ENCODE results near the gene IL27RA.
"Not testable (repeated sequence)": the region's sequence is repeated elsewhere in the genome, so short reads cannot be mapped to it uniquely, and the experiment has no call there.

Gene IL27RA

GRCh38 chr19:14012378-14012915 lies 19.1 kb upstream of the IL27RA start:
- WGBS, 2 experiments: 87 to 94% methylated on average over 2 of the region's 2 CpGs
- H3K9me3 ChIP-seq (ENCODE audit: control insufficient read depth, low read length): no peaks in the 10 kb centered on the region
- H3K27me3 ChIP-seq (ENCODE audit: control insufficient read depth, insufficient read depth, low read length, poor library complexity, severe bottlenecking): no peaks in the 10 kb centered on the region
- no peak overlapping the region for H3K4me3 ChIP-seq (ENCODE audit: insufficient read depth, low read depth, low read length)
- H3K4me1 ChIP-seq (ENCODE audit: control insufficient read depth, insufficient read depth, low read length): no peaks in the 10 kb centered on the region
- H3K36me3 ChIP-seq (ENCODE audit: control insufficient read depth, insufficient read depth, low read length): no peaks in the 10 kb centered on the region
- no peak overlapping the region for H3K27ac ChIP-seq (ENCODE audit: insufficient read depth, low read depth, low read length, poor library complexity, severe bottlenecking)

DNA sequence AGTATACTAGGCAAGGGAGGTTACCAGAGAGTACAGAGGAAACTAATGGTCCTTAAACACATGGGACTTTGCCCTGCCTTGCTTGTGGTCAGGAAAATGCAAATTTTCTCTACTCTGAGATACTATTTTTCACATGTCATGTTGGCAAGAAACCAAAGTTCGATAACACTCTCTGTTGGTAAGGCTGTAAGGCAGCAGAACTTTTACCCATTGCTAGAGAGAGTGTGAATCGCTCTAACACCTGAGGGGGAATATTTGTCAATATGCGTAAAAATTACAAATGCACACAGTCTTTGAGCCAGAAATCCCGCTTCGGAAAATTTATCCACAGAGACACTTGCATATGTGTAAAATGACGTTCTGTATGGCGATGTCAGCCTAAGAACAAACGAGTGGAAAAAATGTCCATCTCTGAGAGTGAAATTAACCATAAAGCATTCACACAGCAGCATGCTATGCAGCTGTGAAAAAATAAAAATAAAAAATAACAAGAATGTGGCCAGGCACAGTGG lies 16.0 kb upstream of the IL27RA start:
- no peak overlapping the region for H3K4me3 ChIP-seq (ENCODE audit: insufficient read depth, low read depth, low read length)
- no peaks in the 10 kb centered on the region for H3K4me1 ChIP-seq (ENCODE audit: control insufficient read depth, insufficient read depth, low read length)
- no peaks in the 10 kb centered on the region for H3K27me3 ChIP-seq (ENCODE audit: control insufficient read depth, insufficient read depth, low read length, poor library complexity, severe bottlenecking)
- WGBS, 2 experiments: 96 to 97% methylated on average over 8 of the region's 8 CpGs
- H3K36me3 ChIP-seq (ENCODE audit: control insufficient read depth, insufficient read depth, low read length): no peaks in the 10 kb centered on the region
- no peak overlapping the region for H3K27ac ChIP-seq (ENCODE audit: insufficient read depth, low read depth, low read length, poor library complexity, severe bottlenecking)
- H3K9me3 ChIP-seq (ENCODE audit: control insufficient read depth, low read length): no peaks in the 10 kb centered on the region

- no peaks in the 10 kb centered on the region for H3K4me1 ChIP-seq (ENCODE audit: control insufficient read depth, insufficient read depth, low read length)
- no peaks in the 10 kb centered on the region for H3K27me3 ChIP-seq (ENCODE audit: control insufficient read depth, insufficient read depth, low read length, poor library complexity, severe bottlenecking)
- no peak overlapping the region for H3K4me3 ChIP-seq (ENCODE audit: insufficient read depth, low read depth, low read length)
- 86 to 92% methylated on average over 5 to 6 of the region's 6 CpGs for WGBS, 2 experiments
- no peak overlapping the region for H3K27ac ChIP-seq (ENCODE audit: insufficient read depth, low read depth, low read length, poor library complexity, severe bottlenecking)
- H3K36me3 ChIP-seq (ENCODE audit: control insufficient read depth, insufficient read depth, low read length): no peaks in the 10 kb centered on the region
- H3K9me3 ChIP-seq (ENCODE audit: control insufficient read depth, low read length): no peaks in the 10 kb centered on the region
Observed at GRCh38 chr19:14019100-14019499, 12.5 kb upstream of the IL27RA start.

DNA sequence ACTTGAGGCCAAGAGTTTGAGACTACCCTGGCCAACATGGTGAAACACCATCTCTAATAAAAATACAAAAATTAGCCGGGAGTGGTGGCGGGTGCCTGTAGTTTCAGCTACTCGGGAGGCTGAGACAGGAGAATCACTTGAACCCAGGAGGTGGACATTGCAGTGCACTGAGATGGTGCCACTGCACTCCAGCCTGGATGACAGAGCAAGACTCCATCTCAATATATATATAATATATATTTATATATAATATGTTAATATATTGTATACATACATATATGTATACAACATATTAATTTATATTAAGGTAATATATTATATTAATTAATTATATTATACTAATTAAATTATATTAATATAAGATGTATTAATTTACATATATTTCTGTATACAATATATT lies 11.8 kb upstream of the IL27RA start:
- H3K4me3 ChIP-seq (ENCODE audit: insufficient read depth, low read depth, low read length); H3K4me1 ChIP-seq (ENCODE audit: control insufficient read depth, insufficient read depth, low read length); H3K27ac ChIP-seq (ENCODE audit: insufficient read depth, low read depth, low read length, poor library complexity, severe bottlenecking); H3K36me3 ChIP-seq (ENCODE audit: control insufficient read depth, insufficient read depth, low read length); H3K27me3 ChIP-seq (ENCODE audit: control insufficient read depth, insufficient read depth, low read length, poor library complexity, severe bottlenecking); H3K9me3 ChIP-seq (ENCODE audit: control insufficient read depth, low read length): not testable (repeated sequence)
- WGBS, 2 experiments: 94 to 98% methylated on average over 3 of the region's 3 CpGs

DNA sequence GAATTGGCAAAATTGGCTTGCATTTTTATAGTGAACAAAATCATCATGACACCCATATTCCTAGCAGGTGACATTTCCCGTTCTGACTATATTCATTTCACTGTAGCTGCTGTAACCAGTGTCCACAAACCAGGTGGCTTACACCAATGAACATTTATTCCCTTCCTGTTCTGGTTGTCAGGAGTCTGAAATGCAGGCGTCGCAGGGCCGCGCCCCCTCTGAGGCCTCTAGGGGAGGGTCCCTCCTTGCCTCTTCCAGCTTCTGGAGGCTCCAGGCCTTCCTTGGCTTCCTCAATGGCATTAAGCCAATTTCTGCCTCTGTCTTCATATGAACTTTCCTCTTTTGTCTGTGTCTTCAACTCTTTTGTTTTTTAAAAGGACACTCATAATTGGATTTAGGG lies 10.1 kb upstream of the IL27RA start:
- 81% methylated on average over 5 of the region's 5 CpGs for WGBS, 2 experiments
- Histone ChIP-seq H3K27me3 (ENCODE audit: control insufficient read depth, insufficient read depth, low read length, poor library complexity, severe bottlenecking) (no peaks in the 10 kb centered on the region), H3K36me3 (ENCODE audit: control insufficient read depth, insufficient read depth, low read length) (no peaks in the 10 kb centered on the region), H3K9me3 (ENCODE audit: control insufficient read depth, low read length) (no peaks in the 10 kb centered on the region), H3K27ac (ENCODE audit: insufficient read depth, low read depth, low read length, poor library complexity, severe bottlenecking) (no peak overlapping the region), H3K4me3 (ENCODE audit: insufficient read depth, low read depth, low read length) (no peak overlapping the region), H3K4me1 (ENCODE audit: control insufficient read depth, insufficient read depth, low read length) (no peaks in the 10 kb centered on the region)

GRCh38 chr19:14022469-14022868 lies 9.1 kb upstream of the IL27RA start:
- Histone ChIP-seq H3K4me1 (ENCODE audit: control insufficient read depth, insufficient read depth, low read length) (no peaks in the 10 kb centered on the region), H3K27ac (ENCODE audit: insufficient read depth, low read depth, low read length, poor library complexity, severe bottlenecking) (no peak overlapping the region), H3K4me3 (ENCODE audit: insufficient read depth, low read depth, low read length) (no peak overlapping the region), H3K36me3 (ENCODE audit: control insufficient read depth, insufficient read depth, low read length) (no peaks in the 10 kb centered on the region), H3K9me3 (ENCODE audit: control insufficient read depth, low read length) (no peaks in the 10 kb centered on the region), H3K27me3 (ENCODE audit: control insufficient read depth, insufficient read depth, low read length, poor library complexity, severe bottlenecking) (no peaks in the 10 kb centered on the region)
- WGBS, 2 experiments: 82 to 91% methylated on average over 4 of the region's 4 CpGs

DNA sequence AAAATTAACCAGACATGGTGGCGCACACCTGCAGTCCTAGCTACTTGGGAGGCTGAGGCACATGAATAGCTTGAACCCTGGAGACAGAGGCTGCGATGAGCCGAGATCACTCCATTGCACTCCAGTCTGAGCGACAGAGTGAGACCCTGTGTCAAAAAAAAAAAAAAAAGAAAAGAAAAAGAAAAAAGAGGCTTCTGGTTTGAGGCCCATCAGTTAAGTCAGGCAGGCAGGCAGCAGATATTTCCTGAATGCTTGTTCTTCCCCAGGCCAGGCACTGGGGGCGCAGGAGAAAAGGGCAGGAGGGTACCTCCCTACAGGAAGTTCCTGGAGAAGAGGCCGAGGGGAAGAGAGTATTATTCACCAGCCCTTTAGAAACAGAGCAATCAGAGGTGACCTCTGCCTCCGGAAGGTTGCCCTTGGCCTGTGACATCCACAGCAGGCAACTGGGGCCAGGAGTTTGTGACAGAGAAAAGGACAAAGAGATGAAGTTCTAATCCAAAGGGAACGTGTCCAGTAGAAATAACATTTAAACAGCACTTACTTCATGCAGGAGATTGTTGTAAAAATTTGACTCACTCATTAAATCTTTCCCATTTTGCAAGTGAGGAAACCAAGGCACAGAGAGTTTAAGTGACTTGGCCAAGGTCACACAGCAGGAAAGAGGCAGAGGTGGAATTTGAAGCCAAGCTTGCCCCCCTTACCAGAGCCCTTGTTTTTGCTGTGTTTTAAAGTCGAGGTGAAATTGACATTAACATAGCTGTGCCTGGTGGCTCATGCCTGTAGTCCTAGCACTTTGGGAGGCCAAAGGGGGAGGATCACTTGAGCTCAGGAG lies 7.9 kb upstream of the IL27RA start:
- 62 to 66% methylated on average over 9 of the region's 9 CpGs for WGBS, 2 experiments
- no peaks in the 10 kb centered on the region for H3K4me1 ChIP-seq (ENCODE audit: control insufficient read depth, insufficient read depth, low read length)
- H3K27me3 ChIP-seq (ENCODE audit: control insufficient read depth, insufficient read depth, low read length, poor library complexity, severe bottlenecking): no peaks in the 10 kb centered on the region
- no peak overlapping the region for H3K27ac ChIP-seq (ENCODE audit: insufficient read depth, low read depth, low read length, poor library complexity, severe bottlenecking)
- no peaks in the 10 kb centered on the region for H3K9me3 ChIP-seq (ENCODE audit: control insufficient read depth, low read length)
- H3K36me3 ChIP-seq (ENCODE audit: control insufficient read depth, insufficient read depth, low read length): no peaks in the 10 kb centered on the region
- H3K4me3 ChIP-seq (ENCODE audit: insufficient read depth, low read depth, low read length): no peak overlapping the region

DNA sequence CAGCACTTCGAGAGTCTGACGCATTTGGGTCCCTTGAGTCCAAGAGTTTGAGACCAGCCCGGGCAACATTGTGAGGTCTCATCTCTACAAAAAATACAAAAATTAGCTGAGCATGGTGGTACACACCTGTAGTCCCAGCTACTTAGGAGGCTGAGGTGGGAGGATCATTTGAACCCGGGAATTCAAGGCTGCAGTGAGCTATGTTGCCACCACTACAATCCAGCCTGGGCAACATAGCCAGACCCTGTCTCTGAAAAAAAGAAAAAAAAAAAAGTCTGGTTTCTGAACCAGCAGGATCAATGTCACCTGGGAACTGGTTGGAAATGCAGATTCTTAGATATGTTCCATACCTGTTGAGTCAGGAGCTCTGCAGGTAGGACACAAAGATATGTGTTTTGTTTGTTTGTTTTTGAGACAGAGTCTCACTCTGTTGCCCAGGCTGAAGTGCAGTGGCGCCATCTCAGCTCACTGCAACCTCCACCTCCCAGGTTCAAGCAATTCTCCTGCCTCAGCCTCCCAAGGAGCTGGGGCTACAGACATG lies 4.8 kb upstream of the IL27RA start:
- not testable (repeated sequence) for H3K4me1 ChIP-seq (ENCODE audit: control insufficient read depth, insufficient read depth, low read length); H3K9me3 ChIP-seq (ENCODE audit: control insufficient read depth, low read length); H3K36me3 ChIP-seq (ENCODE audit: control insufficient read depth, insufficient read depth, low read length); H3K27ac ChIP-seq (ENCODE audit: insufficient read depth, low read depth, low read length, poor library complexity, severe bottlenecking); H3K4me3 ChIP-seq (ENCODE audit: insufficient read depth, low read depth, low read length)
- H3K27me3 ChIP-seq (ENCODE audit: control insufficient read depth, insufficient read depth, low read length, poor library complexity, severe bottlenecking): peaks cover 14% of the 10 kb centered on the region
- 88 to 91% methylated on average over 4 to 5 of the region's 5 CpGs for WGBS, 2 experiments

DNA sequence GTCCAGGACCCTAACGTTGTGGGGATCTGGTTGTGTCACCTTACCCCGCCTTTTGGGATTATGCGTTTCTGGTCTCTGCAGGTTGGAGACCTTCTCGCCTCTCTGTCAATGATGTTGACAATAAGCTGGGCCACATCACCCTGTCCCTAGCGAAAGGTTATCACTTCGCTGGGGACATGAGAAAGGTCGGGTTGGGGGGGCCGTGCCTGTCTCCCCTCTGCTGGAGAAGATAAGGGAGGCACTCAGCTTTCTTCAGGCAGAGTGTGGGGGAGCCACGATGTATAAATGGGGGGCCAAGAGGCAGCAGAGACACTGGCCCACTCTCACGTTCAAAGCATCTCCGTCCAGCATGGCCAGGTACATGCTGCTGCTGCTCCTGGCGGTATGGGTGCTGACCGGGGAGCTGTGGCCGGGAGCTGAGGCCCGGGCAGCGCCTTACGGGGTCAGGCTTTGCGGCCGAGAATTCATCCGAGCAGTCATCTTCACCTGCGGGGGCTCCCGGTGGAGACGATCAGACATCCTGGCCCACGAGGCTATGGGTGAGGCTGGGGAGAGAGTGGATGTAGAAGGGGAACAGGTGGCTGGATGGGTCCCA lies 3.6 kb upstream of the IL27RA start, which contains the start of gene RLN3:
Gene RLN3, plus strand, starts transcription at position 293 of the 595 bp plus-strand sequence. Its CDS starts 57 bp downstream, at position 350.
- no peaks in the 10 kb centered on the region for H3K4me1 ChIP-seq (ENCODE audit: control insufficient read depth, insufficient read depth, low read length)
- no peak within 1 kb of the TSS for H3K27ac ChIP-seq (ENCODE audit: insufficient read depth, low read depth, low read length, poor library complexity, severe bottlenecking)
- WGBS, 2 experiments: 88 to 89% methylated on average over 24 of the region's 24 CpGs
- no peaks in the 10 kb centered on the region for H3K36me3 ChIP-seq (ENCODE audit: control insufficient read depth, insufficient read depth, low read length)
- H3K9me3 ChIP-seq (ENCODE audit: control insufficient read depth, low read length): no peaks in the 10 kb centered on the region
- H3K27me3 ChIP-seq (ENCODE audit: control insufficient read depth, insufficient read depth, low read length, poor library complexity, severe bottlenecking): peaks cover 22% of the 10 kb centered on the region
- H3K4me3 ChIP-seq (ENCODE audit: insufficient read depth, low read depth, low read length): no peak within 1 kb of the TSS

DNA sequence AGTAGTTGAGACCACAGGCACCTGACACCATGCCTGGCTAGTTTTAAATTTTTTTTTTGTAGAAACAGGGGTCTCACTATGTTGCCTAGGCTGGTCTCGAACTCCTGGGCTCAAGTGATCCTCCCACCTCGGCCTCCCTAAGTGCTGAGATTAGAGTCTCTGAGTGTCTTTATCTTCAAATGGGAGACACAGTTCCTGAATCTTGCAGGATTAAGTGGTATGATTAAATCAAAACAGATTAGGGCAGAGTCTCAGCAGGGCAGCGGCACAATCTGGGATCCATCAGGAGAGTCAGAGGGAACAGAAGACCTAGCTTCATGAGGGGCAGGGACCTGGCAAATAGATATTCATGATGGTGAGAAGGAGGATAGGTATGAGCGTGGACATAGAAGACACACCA lies 2.7 kb upstream of the IL27RA start:
- Histone ChIP-seq H3K27me3 (ENCODE audit: control insufficient read depth, insufficient read depth, low read length, poor library complexity, severe bottlenecking) (peaks cover 22% of the 10 kb centered on the region), H3K9me3 (ENCODE audit: control insufficient read depth, low read length) (no peaks in the 10 kb centered on the region), H3K27ac (ENCODE audit: insufficient read depth, low read depth, low read length, poor library complexity, severe bottlenecking) (no peak overlapping the region), H3K4me3 (ENCODE audit: insufficient read depth, low read depth, low read length) (no peak overlapping the region), H3K36me3 (ENCODE audit: control insufficient read depth, insufficient read depth, low read length) (no peaks in the 10 kb centered on the region), H3K4me1 (ENCODE audit: control insufficient read depth, insufficient read depth, low read length) (no peaks in the 10 kb centered on the region)
- WGBS, 2 experiments: 91 to 92% methylated on average over 4 of the region's 4 CpGs

Measured in ectodermal cell (in vitro differentiated cells).